Panc1 (cell line): ENCODE measurements around the gene FLT3. TPM values are rescaled to one million over a fixed set of nuclear protein-coding genes. Genes with fewer than 3 reads are reported as not detected.

Experiments used
- ATAC-seq: fragments of 200-7000 bp; cut with Tn5 transposase; 2 replicates; pipeline ENCODE4 v1.9.1; 2020; ENCODE audit warnings: mild to moderate bottlenecking, moderate library complexity
- BruUV-seq: library from RNA; stranded (reverse); fragments of 400-500 nt; replicated peaks from 2 replicates; lab custom pipeline; 2021; lab: Mats Ljungman, UMichigan
- CTCF ChIA-PET: fragments of 300-600 bp; sonication (Branson Sonifier 250); formaldehyde crosslinking; loops from one replicate; lab custom pipeline; 2022; ENCODE audit warnings: antibody characterized with exemption; lab: Charles Lee
- POLR2A ChIA-PET: fragments of 300-600 bp; sonication (Branson Sonifier 250); formaldehyde crosslinking; loops from one replicate; lab custom pipeline; 2022; ENCODE audit warnings: antibody characterized with exemption; lab: Charles Lee
- DNase-seq: peaks from one replicate; pipeline ENCODE4 v3.0.0-alpha.2; 2010; ENCODE audit warnings: low read depth, low spot score
- H3K27ac ChIP-seq: 2 replicates; pipeline ENCODE4 v1.5.1; 2011; ENCODE audit warnings: mild to moderate bottlenecking, low read length, inconsistent platforms
- H3K27me3 ChIP-seq: fragments of 200-500 bp; sonication (Bioruptor generic); 2 replicates; pipeline ENCODE4 v1.6.0; 2014; ENCODE audit warnings: low read length, inconsistent platforms; ENCODE audit not compliant: control insufficient read depth, insufficient read depth
- H3K36me3 ChIP-seq: fragments of 200-500 bp; sonication (Bioruptor generic); 2 replicates; pipeline ENCODE4 v1.5.1; 2014; ENCODE audit warnings: inconsistent platforms, mild to moderate bottlenecking, low read length, moderate library complexity; ENCODE audit not compliant: control insufficient read depth, insufficient read depth
- H3K4me1 ChIP-seq: 2 replicates; pipeline ENCODE4 v1.5.1; 2011; ENCODE audit warnings: inconsistent platforms, mild to moderate bottlenecking, low read length, moderate library complexity; ENCODE audit not compliant: control insufficient read depth, insufficient read depth
- H3K4me3 ChIP-seq, 2 experiments: 2 replicates each; pipeline ENCODE4 v1.5.1; 2011 to 2012; ENCODE audit warnings: low read depth in 2 of 2, low read length in 2 of 2, mild to moderate bottlenecking in 2 of 2, inconsistent platforms in 1 of 2, moderate library complexity in 1 of 2
- H3K9me3 ChIP-seq: fragments of 200-500 bp; sonication (Bioruptor generic); 2 replicates; pipeline ENCODE4 v1.5.1; 2014; ENCODE audit warnings: low read depth, mild to moderate bottlenecking, inconsistent platforms, low read length, moderate library complexity; ENCODE audit not compliant: control insufficient read depth, insufficient read depth
- CTCF ChIP-seq: fragments of 450-650 bp; IDR thresholded peaks from 2 replicates; pipeline ENCODE4 v1.5.1; 2017; ENCODE audit warnings: mild to moderate bottlenecking
- POLR2AphosphoS5 ChIP-seq: IDR thresholded peaks from 2 replicates; pipeline ENCODE4 v1.6.1; 2012; ENCODE audit warnings: mild to moderate bottlenecking, low read depth, low read length, moderate library complexity
- SIN3A ChIP-seq: IDR thresholded peaks from 2 replicates; pipeline ENCODE4 v1.6.1; 2012; ENCODE audit warnings: low read depth, mild to moderate bottlenecking, low read length, moderate library complexity, borderline replicate concordance; ENCODE audit not compliant: insufficient read depth
- TCF7L2 ChIP-seq: IDR thresholded peaks from 2 replicates; pipeline ENCODE4 v1.6.1; 2011; ENCODE audit warnings: mild to moderate bottlenecking, low read depth, low read length, inconsistent platforms
- in situ Hi-C: cut with HindIII; loops from 2 replicates; pipeline ENCODE4 v1.10.0; 2016; ENCODE audit warnings: low sequenced_read_pairs, low pct_unique_long_range_greater_than_20kb
- intact Hi-C: fragments of 100-400 bp; cut with micrococcal nuclease; formaldehyde crosslinking; loops from one replicate; pipeline ENCODE4 v1.10.0; 2022; ENCODE audit not compliant: unreplicated experiment
- total RNA-seq: library from RNA; stranded (reverse); gene quantifications from one replicate; pipeline ENCODE4 v1.2.1, GENCODE V29; 2021; ENCODE audit not compliant: unreplicated experiment
- TF ChIP-seq, protein P1 (sequence below), 2 experiments: IDR thresholded peaks; 2 replicates each; pipeline ENCODE4 v1.6.1; 2011 to 2012; ENCODE audit warnings: low read depth in 2 of 2, control low read depth in 1 of 2, low read length in 1 of 2, mild to moderate bottlenecking in 1 of 2, moderate library complexity in 1 of 2; ENCODE audit not compliant: insufficient read depth in 1 of 2

FLT3 gene
- total RNA-seq, 1 experiment from 2014 or later, result 0.08 TPM

- no TSS peak for BruUV-seq
- no peaks in the 10 kb centered on the region for H3K27me3 ChIP-seq
- TF ChIP-seq, protein P1, sequence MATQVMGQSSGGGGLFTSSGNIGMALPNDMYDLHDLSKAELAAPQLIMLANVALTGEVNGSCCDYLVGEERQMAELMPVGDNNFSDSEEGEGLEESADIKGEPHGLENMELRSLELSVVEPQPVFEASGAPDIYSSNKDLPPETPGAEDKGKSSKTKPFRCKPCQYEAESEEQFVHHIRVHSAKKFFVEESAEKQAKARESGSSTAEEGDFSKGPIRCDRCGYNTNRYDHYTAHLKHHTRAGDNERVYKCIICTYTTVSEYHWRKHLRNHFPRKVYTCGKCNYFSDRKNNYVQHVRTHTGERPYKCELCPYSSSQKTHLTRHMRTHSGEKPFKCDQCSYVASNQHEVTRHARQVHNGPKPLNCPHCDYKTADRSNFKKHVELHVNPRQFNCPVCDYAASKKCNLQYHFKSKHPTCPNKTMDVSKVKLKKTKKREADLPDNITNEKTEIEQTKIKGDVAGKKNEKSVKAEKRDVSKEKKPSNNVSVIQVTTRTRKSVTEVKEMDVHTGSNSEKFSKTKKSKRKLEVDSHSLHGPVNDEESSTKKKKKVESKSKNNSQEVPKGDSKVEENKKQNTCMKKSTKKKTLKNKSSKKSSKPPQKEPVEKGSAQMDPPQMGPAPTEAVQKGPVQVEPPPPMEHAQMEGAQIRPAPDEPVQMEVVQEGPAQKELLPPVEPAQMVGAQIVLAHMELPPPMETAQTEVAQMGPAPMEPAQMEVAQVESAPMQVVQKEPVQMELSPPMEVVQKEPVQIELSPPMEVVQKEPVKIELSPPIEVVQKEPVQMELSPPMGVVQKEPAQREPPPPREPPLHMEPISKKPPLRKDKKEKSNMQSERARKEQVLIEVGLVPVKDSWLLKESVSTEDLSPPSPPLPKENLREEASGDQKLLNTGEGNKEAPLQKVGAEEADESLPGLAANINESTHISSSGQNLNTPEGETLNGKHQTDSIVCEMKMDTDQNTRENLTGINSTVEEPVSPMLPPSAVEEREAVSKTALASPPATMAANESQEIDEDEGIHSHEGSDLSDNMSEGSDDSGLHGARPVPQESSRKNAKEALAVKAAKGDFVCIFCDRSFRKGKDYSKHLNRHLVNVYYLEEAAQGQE (IDR thresholded peaks at IDR 0.05; ENCODE audit: insufficient read depth in 1 of 2, low read depth in 2 of 2, low read length in 1 of 2), result no peak
- TF ChIP-seq SIN3A, result no peak
- no peak for TF ChIP-seq CTCF
- TF ChIP-seq TCF7L2, result no peak
- no peak for TF ChIP-seq POLR2AphosphoS5
Observed at GRCh38 chr13:28041501-28041900, 58.9 kb downstream of the FLT3 start.

DNA sequence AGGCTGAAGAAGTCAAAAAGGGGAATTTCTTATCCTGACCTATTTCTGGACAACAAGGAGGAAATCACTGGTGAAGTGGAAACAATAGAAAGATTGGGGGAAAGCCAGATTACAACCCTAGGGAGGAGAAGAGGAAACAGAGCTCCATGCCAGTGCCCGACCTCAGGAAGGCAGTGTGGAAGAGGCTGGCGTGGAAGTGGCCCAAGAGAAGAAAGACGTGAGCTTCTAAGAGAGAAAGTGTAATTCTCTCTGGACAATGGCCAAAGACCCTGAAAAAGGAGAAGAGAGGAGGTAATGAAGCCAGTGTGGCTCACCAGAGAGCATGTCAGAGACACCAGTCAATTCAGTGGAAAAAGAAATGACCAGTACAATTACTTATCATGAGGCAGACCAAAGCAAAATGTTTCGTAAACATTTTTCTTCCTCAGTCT lies 59.3 kb downstream of the FLT3 start:
- POLR2A ChIA-PET, result no interaction called here

More at GRCh38 chr13:28041501-28041900, 58.9 kb downstream of the FLT3 start:
- ChIA-PET CTCF (no interaction called here), POLR2A (no interaction called here)
- no peaks in the 10 kb centered on the region for H3K36me3 ChIP-seq
- DNase-seq (no peak), ATAC-seq (no peak)
- no peaks in the 10 kb centered on the region for H3K9me3 ChIP-seq
- intact Hi-C loops (no loop called here), in situ Hi-C loops (no loop called here)
- H3K4me3 ChIP-seq, result no peak overlapping the region
- no peak overlapping the region for H3K27ac ChIP-seq
- H3K4me1 ChIP-seq, result no peaks in the 10 kb centered on the region

More for the DNA sequence above, 59.3 kb downstream of the FLT3 start:
- CTCF ChIA-PET, result no interaction called here
- no peaks in the 10 kb centered on the region for H3K36me3 ChIP-seq
- no peak for TF ChIP-seq SIN3A
- TF ChIP-seq, protein P1 (IDR thresholded peaks at IDR 0.05; ENCODE audit: insufficient read depth in 1 of 2, low read depth in 2 of 2, low read length in 1 of 2), result no peak
- no peak for TF ChIP-seq CTCF
- no peak for TF ChIP-seq POLR2AphosphoS5
- TF ChIP-seq TCF7L2, result no peak
- H3K27me3 ChIP-seq, result no peaks in the 10 kb centered on the region
- DNase-seq, result no peak
- intact Hi-C loops (no loop called here), in situ Hi-C loops (no loop called here)
- no peak overlapping the region for H3K4me3 ChIP-seq
- H3K27ac ChIP-seq, result no peak overlapping the region
- no peaks in the 10 kb centered on the region for H3K9me3 ChIP-seq
- BruUV-seq, result no TSS peak
- H3K4me1 ChIP-seq, result no peaks in the 10 kb centered on the region
- ATAC-seq, result no peak
